ENCODE results near the gene FRMPD4. TPM values are rescaled to one million over a fixed set of nuclear protein-coding genes. Genes with fewer than 3 reads are reported as not detected.

The FRMPD4 gene
- total RNA-seq, 4 donors from 2014 or later = not detected

GRCh38 chrX:12390301-12390700 lies 252.0 kb downstream of the FRMPD4 start:
- no peak overlapping the region for H3K4me3 ChIP-seq (replicated peaks in 1 of 3)
- 96 to 97% methylated on average over 1 of the region's 1 CpG for WGBS, 2 donors
- intact Hi-C loops (cut with DNase I) = no loop called here
- TF ChIP-seq CTCF (IDR thresholded peaks at IDR 0.05) (no peak), POLR2A (IDR thresholded peaks at IDR 0.05) (no peak)
- H3K27ac ChIP-seq = no peak overlapping the region
- H3K36me3 ChIP-seq = no peaks in the 10 kb centered on the region
- H3K27me3 ChIP-seq = no peaks in the 10 kb centered on the region
- no peak for DNase-seq
- no peaks in the 10 kb centered on the region for H3K9me3 ChIP-seq
- H3K4me1 ChIP-seq = no peaks in the 10 kb centered on the region

GRCh38 chrX:12396584-12396983 lies 258.3 kb downstream of the FRMPD4 start:
- Histone ChIP-seq H3K4me3 (replicated peaks in 1 of 3) (no peak overlapping the region), H3K27ac (no peak overlapping the region), H3K4me1 (no peaks in the 10 kb centered on the region), H3K9me3 (no peaks in the 10 kb centered on the region), H3K36me3 (no peaks in the 10 kb centered on the region), H3K27me3 (no peaks in the 10 kb centered on the region)
- no peak for DNase-seq
- intact Hi-C loops (cut with DNase I) = no loop called here
- TF ChIP-seq CTCF (IDR thresholded peaks at IDR 0.05) = no peak
- no peak for TF ChIP-seq POLR2A (IDR thresholded peaks at IDR 0.05)

- Histone ChIP-seq H3K36me3 (no peaks in the 10 kb centered on the region), H3K9me3 (no peaks in the 10 kb centered on the region), H3K4me1 (no peaks in the 10 kb centered on the region), H3K27me3 (no peaks in the 10 kb centered on the region), H3K4me3 (replicated peaks in 1 of 3) (no peak overlapping the region), H3K27ac (no peak overlapping the region)
- DNase-seq = no peak
- WGBS, 2 donors = 78 to 80% methylated on average over 4 of the region's 4 CpGs
- intact Hi-C loops (cut with DNase I) = no loop called here
- no peak for TF ChIP-seq POLR2A (IDR thresholded peaks at IDR 0.05)
- no peak for TF ChIP-seq CTCF (IDR thresholded peaks at IDR 0.05)
Observed at GRCh38 chrX:12400218-12400617, 261.9 kb downstream of the FRMPD4 start.

GRCh38 chrX:12401252-12401651 lies 263.0 kb downstream of the FRMPD4 start:
- Histone ChIP-seq H3K36me3 (no peaks in the 10 kb centered on the region), H3K4me1 (no peaks in the 10 kb centered on the region), H3K27ac (no peak overlapping the region), H3K4me3 (replicated peaks in 1 of 3) (no peak overlapping the region), H3K27me3 (no peaks in the 10 kb centered on the region), H3K9me3 (no peaks in the 10 kb centered on the region)
- no peak for DNase-seq
- WGBS, 2 donors = 81 to 89% methylated on average over 1 of the region's 1 CpG
- intact Hi-C loops (cut with DNase I) = no loop called here
- TF ChIP-seq CTCF (IDR thresholded peaks at IDR 0.05) = no peak
- no peak for TF ChIP-seq POLR2A (IDR thresholded peaks at IDR 0.05)

GRCh38 chrX:12403474-12404082 lies 265.3 kb downstream of the FRMPD4 start:
- Histone ChIP-seq H3K4me3 (replicated peaks in 1 of 3) (no peak overlapping the region), H3K36me3 (no peaks in the 10 kb centered on the region), H3K27ac (no peak overlapping the region), H3K9me3 (no peaks in the 10 kb centered on the region), H3K27me3 (no peaks in the 10 kb centered on the region), H3K4me1 (no peaks in the 10 kb centered on the region)
- TF ChIP-seq CTCF (IDR thresholded peaks at IDR 0.05) (no peak), POLR2A (IDR thresholded peaks at IDR 0.05) (no peak)
- DNase-seq = no peak
- intact Hi-C loops (cut with DNase I) = no loop called here
- WGBS, 2 donors = 83 to 100% methylated on average over 3 of the region's 3 CpGs
